Gastroesophageal sphincter (tissue), 4 donors: ENCODE results near the gene SOWAHC. TPM values are rescaled to one million over a fixed set of nuclear protein-coding genes. Genes with fewer than 3 reads are reported as not detected.
A peak's percentile ranks its signal among the peaks of the same experiment; 100 is the strongest.

ENCODE experiments used
- ATAC-seq: fragments of 150-250 bp; one replicate; pipeline ENCODE4 v1.9.1; 2016; ENCODE audit warnings: mild to moderate bottlenecking, moderate library complexity
- H3K27ac ChIP-seq, 4 donors: fragments of 200-600 bp; sonication (generic) in 3 of 4; 1 replicate in 3 of 4; 2 replicates in 1 of 4; pipeline ENCODE4 v1.5.1; 2016 to 2019
- H3K27me3 ChIP-seq: fragments of 200-600 bp; sonication (generic); one replicate; pipeline ENCODE4 v1.5.1; 2019
- H3K36me3 ChIP-seq, 2 donors: fragments of 200-600 bp; sonication (generic); one replicate each; pipeline ENCODE4 v1.5.1; 2019; ENCODE audit warnings: control low read depth in 1 of 2
- H3K4me1 ChIP-seq, 3 donors: fragments of 200-600 bp; sonication (generic); 1 replicate in 2 of 3; 2 replicates in 1 of 3; pipeline ENCODE4 v1.5.1; 2016 to 2019; ENCODE audit warnings: control low read depth in 2 of 3
- H3K4me3 ChIP-seq, 2 donors: fragments of 200-600 bp; sonication (generic); one replicate each; pipeline ENCODE4 v1.5.1; 2019; ENCODE audit warnings: mild to moderate bottlenecking in 1 of 2, moderate library complexity in 1 of 2
- H3K9me3 ChIP-seq, 3 donors: fragments of 200-600 bp; sonication (generic); one replicate each; pipeline ENCODE4 v1.5.1; 2017 to 2019; ENCODE audit warnings: control low read depth in 2 of 3
- CTCF ChIP-seq, 4 experiments: fragments of 200-600 bp in 2 of 4; fragments of 450-650 bp in 2 of 4; sonication (generic) in 1 of 4; IDR thresholded peaks; one replicate each; pipeline ENCODE4 v1.5.1; 2017 to 2019; ENCODE audit warnings: antibody characterized with exemption in 4 of 4, mild to moderate bottlenecking in 2 of 4, moderate library complexity in 2 of 4
- EP300 ChIP-seq: sonication (generic); formaldehyde crosslinking; IDR thresholded peaks from one replicate; pipeline ENCODE4 v1.6.1; 2017; ENCODE audit warnings: antibody characterized with exemption, mild to moderate bottlenecking
- POLR2A ChIP-seq, 2 donors: fragments of 450-650 bp; IDR thresholded peaks; one replicate each; pipeline ENCODE4 v1.6.1; 2017; ENCODE audit warnings: antibody characterized with exemption in 2 of 2, mild to moderate bottlenecking in 2 of 2, moderate library complexity in 1 of 2
- POLR2AphosphoS5 ChIP-seq: sonication (generic); formaldehyde crosslinking; IDR thresholded peaks from one replicate; pipeline ENCODE4 v1.6.1; 2017; ENCODE audit warnings: antibody characterized with exemption
- WGBS, 2 donors: methylation state at CpG; one replicate each; pipeline ENCODE4 v1.1.5; 2018; ENCODE audit warnings: low coverage in 1 of 2; 5-methylcytosine and 5-hydroxymethylcytosine counted together
- total RNA-seq, 4 donors: library from RNA; depleted of rRNA; stranded (reverse); fragments of >200 nt; gene quantifications; one replicate each; pipeline ENCODE4 v1.1.0, GENCODE V29; 2016

SOWAHC gene
- total RNA-seq, 4 donors from 2014 or later: 16.8 to 36.0 (median 28.6) TPM

GRCh38 chr2:109659396-109660045 lies 45.4 kb downstream of the SOWAHC start:
- Histone ChIP-seq H3K27me3 (no peaks in the 10 kb centered on the region), H3K9me3 (no peaks in the 10 kb centered on the region), H3K36me3 (no peaks in the 10 kb centered on the region), H3K4me3 (no peak overlapping the region), H3K27ac (no peak overlapping the region), H3K4me1 (peaks cover 3 to 17% (median 7%) of the 10 kb centered on the region in 3 donors)
- TF ChIP-seq CTCF (IDR thresholded peaks at IDR 0.05) (no peak), POLR2AphosphoS5 (no peak), EP300 (no peak), POLR2A (IDR thresholded peaks at IDR 0.05) (no peak)
- WGBS, 2 donors: 64 to 68% methylated on average over 4 of the region's 9 CpGs
- no peak for ATAC-seq

- 69 to 88% methylated on average over 3 of the region's 3 CpGs for WGBS, 2 donors
- Histone ChIP-seq H3K27me3 (no peaks in the 10 kb centered on the region), H3K36me3 (no peaks in the 10 kb centered on the region), H3K27ac (no peak overlapping the region), H3K4me1 (peaks cover 3 to 17% (median 7%) of the 10 kb centered on the region in 3 donors), H3K4me3 (no peak overlapping the region), H3K9me3 (no peaks in the 10 kb centered on the region)
- no peak for ATAC-seq
- TF ChIP-seq CTCF (IDR thresholded peaks at IDR 0.05) (no peak), POLR2A (IDR thresholded peaks at IDR 0.05) (no peak), POLR2AphosphoS5 (no peak), EP300 (no peak)
Measured at GRCh38 chr2:109660046-109660860, 46.1 kb downstream of the SOWAHC start.

GRCh38 chr2:109662889-109663288 lies 48.7 kb downstream of the SOWAHC start:
- TF ChIP-seq CTCF (IDR thresholded peaks at IDR 0.05) (peak in 1 of 4 experiments; percentile 13), POLR2AphosphoS5 (no peak)
- no peak for ATAC-seq
- no peaks in the 10 kb centered on the region for H3K27me3 ChIP-seq
- no peaks in the 10 kb centered on the region for H3K9me3 ChIP-seq
- H3K4me1 ChIP-seq: peaks cover 3 to 23% (median 7%) of the 10 kb centered on the region in 3 donors
- peak overlapping the region in 1 of 4 donors; percentile 30 for H3K27ac ChIP-seq
- H3K36me3 ChIP-seq: no peaks in the 10 kb centered on the region
- H3K4me3 ChIP-seq: no peak overlapping the region

- WGBS, 2 donors: 7 to 9% methylated on average over 4 of the region's 4 CpGs
- Histone ChIP-seq H3K36me3 (no peaks in the 10 kb centered on the region), H3K4me3 (no peak overlapping the region), H3K27ac (peak overlapping the region in 2 of 4 donors; percentile 30 to 56), H3K27me3 (no peaks in the 10 kb centered on the region), H3K9me3 (no peaks in the 10 kb centered on the region), H3K4me1 (peaks cover 3 to 23% (median 7%) of the 10 kb centered on the region in 3 donors)
- ATAC-seq: peak; percentile 79
- peak; percentile 82 for TF ChIP-seq POLR2AphosphoS5
- TF ChIP-seq POLR2A (IDR thresholded peaks at IDR 0.05): no peak
Measured at GRCh38 chr2:109663721-109664120, 49.6 kb downstream of the SOWAHC start.

GRCh38 chr2:109666466-109666865 lies 52.3 kb downstream of the SOWAHC start:
- H3K27me3 ChIP-seq: no peaks in the 10 kb centered on the region
- no peaks in the 10 kb centered on the region for H3K9me3 ChIP-seq
- 65 to 77% methylated on average over 1 of the region's 1 CpG for WGBS, 2 donors
- peaks cover 3 to 23% (median 7%) of the 10 kb centered on the region in 3 donors for H3K4me1 ChIP-seq
- H3K27ac ChIP-seq: no peak overlapping the region
- ATAC-seq: no peak
- TF ChIP-seq POLR2A (IDR thresholded peaks at IDR 0.05) (no peak), CTCF (IDR thresholded peaks at IDR 0.05) (no peak), EP300 (no peak), POLR2AphosphoS5 (no peak)
- no peaks in the 10 kb centered on the region for H3K36me3 ChIP-seq
- H3K4me3 ChIP-seq: no peak overlapping the region

Other genes with a start within 250 kb of the SOWAHC start
- 100 to 1,000 TPM; 109 to 157 (median 137) TPM for gene SEPTIN10, start 398 bp upstream of the SOWAHC start, total RNA-seq
- 10 to 100 TPM; 13.6 to 52.6 (median 33.4) TPM for gene RGPD5, start 179.9 kb downstream of the SOWAHC start, total RNA-seq